Endothelial cell (in vitro differentiated cells): ENCODE data around the gene MGAT5. TPM values are rescaled to one million over a fixed set of nuclear protein-coding genes. Genes with fewer than 3 reads are reported as not detected.
A peak's percentile ranks its signal among the peaks of the same experiment; 100 is the strongest.

Experiments
- DNase-seq: peaks from one replicate; pipeline ENCODE4 v3.0.0; 2021; ENCODE audit warnings: low spot score
- H3K27ac Mint-ChIP-seq: one replicate; pipeline ENCODE4 v1.8.0; 2021; ENCODE audit warnings: mixed read lengths, inconsistent platforms; ENCODE audit not compliant: unreplicated experiment
- H3K27me3 Mint-ChIP-seq: one replicate; pipeline ENCODE4 v1.8.0; 2021; ENCODE audit warnings: mild to moderate bottlenecking, moderate library complexity, mixed read lengths, inconsistent platforms; ENCODE audit not compliant: unreplicated experiment
- H3K36me3 Mint-ChIP-seq: one replicate; pipeline ENCODE4 v1.8.0; 2021; ENCODE audit warnings: mild to moderate bottlenecking, low read depth, mixed read lengths, inconsistent platforms; ENCODE audit not compliant: unreplicated experiment
- H3K4me1 Mint-ChIP-seq: one replicate; pipeline ENCODE4 v1.8.0; 2021; ENCODE audit warnings: mild to moderate bottlenecking, mixed read lengths, inconsistent platforms; ENCODE audit not compliant: unreplicated experiment
- H3K4me3 Mint-ChIP-seq: one replicate; pipeline ENCODE4 v1.8.0; 2021; ENCODE audit warnings: mild to moderate bottlenecking, mixed read lengths, inconsistent platforms; ENCODE audit not compliant: unreplicated experiment
- H3K9me3 Mint-ChIP-seq: one replicate; pipeline ENCODE4 v1.8.0; 2021; ENCODE audit warnings: mixed read lengths, inconsistent platforms; ENCODE audit not compliant: unreplicated experiment
- CTCF ChIP-seq: fragments of 200-600 bp; sonication (generic); IDR thresholded peaks from one replicate; pipeline ENCODE4 v1.5.0; 2021; ENCODE audit warnings: antibody characterized with exemption; ENCODE audit not compliant: unreplicated experiment
- total RNA-seq: library from RNA; stranded (reverse); fragmentation: NEBNext Ultra II Directional; extraction: Animal tissue kit (Norgen Biotek cat#: 25700); gene quantifications from one replicate; pipeline ENCODE4 v1.2.1, GENCODE V29; 2021; ENCODE audit not compliant: unreplicated experiment

Gene MGAT5
- total RNA-seq, 1 donor from 2014 or later, result 124 TPM

GRCh38 chr2:134463699-134464022 lies 209.8 kb downstream of the MGAT5 start:
- Mint-ChIP-seq H3K4me1 (peaks cover 12% of the 10 kb centered on the region), H3K27me3 (peaks cover 12% of the 10 kb centered on the region), H3K36me3 (peaks cover 22% of the 10 kb centered on the region), H3K27ac (no peak overlapping the region), H3K4me3 (no peak overlapping the region), H3K9me3 (no peaks in the 10 kb centered on the region)
- no peak for TF ChIP-seq CTCF
- DNase-seq, result no peak

GRCh38 chr2:134465228-134466105 lies 211.6 kb downstream of the MGAT5 start:
- Mint-ChIP-seq H3K36me3 (peaks cover 26% of the 10 kb centered on the region), H3K4me3 (no peak overlapping the region), H3K4me1 (peaks cover 12% of the 10 kb centered on the region), H3K27ac (no peak overlapping the region), H3K27me3 (peaks cover 15% of the 10 kb centered on the region), H3K9me3 (no peaks in the 10 kb centered on the region)
- no peak for TF ChIP-seq CTCF
- no peak for DNase-seq

- H3K27me3 Mint-ChIP-seq, result peaks cover 13% of the 10 kb centered on the region
- peak; percentile 38 for DNase-seq
- peak; percentile 47 for TF ChIP-seq CTCF
- H3K36me3 Mint-ChIP-seq, result peaks cover 25% of the 10 kb centered on the region
- no peaks in the 10 kb centered on the region for H3K9me3 Mint-ChIP-seq
- peaks cover 6% of the 10 kb centered on the region for H3K4me1 Mint-ChIP-seq
- H3K27ac Mint-ChIP-seq, result no peak overlapping the region
- H3K4me3 Mint-ChIP-seq, result no peak overlapping the region
These were observed 212.3 kb downstream of the MGAT5 start for GRCh38 chr2:134466141-134466540.

GRCh38 chr2:134468164-134468563 lies 214.3 kb downstream of the MGAT5 start:
- no peak overlapping the region for H3K27ac Mint-ChIP-seq
- no peak for TF ChIP-seq CTCF
- peaks cover 2% of the 10 kb centered on the region for H3K4me1 Mint-ChIP-seq
- peaks cover 23% of the 10 kb centered on the region for H3K36me3 Mint-ChIP-seq
- H3K4me3 Mint-ChIP-seq, result no peak overlapping the region
- H3K9me3 Mint-ChIP-seq, result no peaks in the 10 kb centered on the region
- H3K27me3 Mint-ChIP-seq, result peaks cover 8% of the 10 kb centered on the region
- no peak for DNase-seq

- peaks cover 8% of the 10 kb centered on the region for H3K27me3 Mint-ChIP-seq
- peaks cover 2% of the 10 kb centered on the region for H3K4me1 Mint-ChIP-seq
- H3K27ac Mint-ChIP-seq, result no peak overlapping the region
- DNase-seq, result no peak
- H3K4me3 Mint-ChIP-seq, result no peak overlapping the region
- TF ChIP-seq CTCF, result no peak
- no peaks in the 10 kb centered on the region for H3K9me3 Mint-ChIP-seq
- peaks cover 25% of the 10 kb centered on the region for H3K36me3 Mint-ChIP-seq
These were observed 214.9 kb downstream of the MGAT5 start for GRCh38 chr2:134468776-134469175.
